HEK293T (cell line): ENCODE measurements around the gene SLFN5.

Experiments used
- BHLHE40 ChIP-seq: fragments of 450-650 bp; IDR thresholded peaks from 2 replicates; pipeline ENCODE4 v1.6.1; 2016; ENCODE audit warnings: mild to moderate bottlenecking, moderate library complexity, borderline replicate concordance
- LEF1 ChIP-seq: fragments of 450-650 bp; IDR thresholded peaks from 2 replicates; pipeline ENCODE4 v1.6.1; 2017; ENCODE audit warnings: mild to moderate bottlenecking, borderline replicate concordance

DNA sequence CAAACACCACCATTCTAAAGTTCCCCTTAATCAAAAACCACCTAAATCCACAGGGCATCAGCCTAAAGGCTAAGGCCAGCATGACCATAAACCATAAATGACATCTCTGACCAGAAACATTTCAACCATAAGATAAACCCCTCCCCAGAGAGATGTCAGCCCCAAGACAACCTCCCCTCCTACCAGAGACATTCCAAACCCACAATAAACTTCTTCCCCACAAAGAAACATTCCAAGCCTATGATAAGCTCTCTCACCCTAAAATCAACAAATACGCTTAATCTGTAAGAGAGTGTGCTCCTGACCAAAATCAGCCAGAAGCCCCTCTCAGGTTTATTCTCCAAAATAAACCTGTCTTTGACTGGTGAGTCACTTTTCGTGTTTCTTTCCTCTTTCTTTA lies 54.8 kb downstream of the SLFN5 start:
- TF ChIP-seq BHLHE40 (no peak), LEF1 (no peak)
